Measurements from ENCODE around the gene PRMT3.
"Not testable (repeated sequence)": the region's sequence is repeated elsewhere in the genome, so short reads cannot be mapped to it uniquely, and the experiment has no call there.

Gene PRMT3

DNA sequence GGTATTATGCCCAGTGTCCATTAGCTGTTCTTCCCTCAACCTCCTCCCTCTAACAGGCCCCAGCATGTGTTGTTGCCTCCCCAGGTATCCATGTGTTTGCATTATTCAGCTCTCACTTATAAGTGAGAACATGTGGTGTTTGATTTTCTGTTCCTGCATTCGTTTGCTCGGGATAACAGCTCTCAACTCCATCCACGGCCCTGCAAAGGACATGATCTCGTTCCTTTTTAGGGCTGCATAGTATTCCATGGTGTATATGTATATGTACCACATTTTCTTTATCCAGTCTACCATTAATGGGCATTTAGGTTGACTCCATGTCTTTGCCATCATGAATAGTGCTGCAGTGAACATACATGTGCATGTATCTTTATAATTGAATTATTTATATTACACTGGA lies 82.8 kb downstream of the PRMT3 start:
- TF ChIP-seq, protein P1, sequence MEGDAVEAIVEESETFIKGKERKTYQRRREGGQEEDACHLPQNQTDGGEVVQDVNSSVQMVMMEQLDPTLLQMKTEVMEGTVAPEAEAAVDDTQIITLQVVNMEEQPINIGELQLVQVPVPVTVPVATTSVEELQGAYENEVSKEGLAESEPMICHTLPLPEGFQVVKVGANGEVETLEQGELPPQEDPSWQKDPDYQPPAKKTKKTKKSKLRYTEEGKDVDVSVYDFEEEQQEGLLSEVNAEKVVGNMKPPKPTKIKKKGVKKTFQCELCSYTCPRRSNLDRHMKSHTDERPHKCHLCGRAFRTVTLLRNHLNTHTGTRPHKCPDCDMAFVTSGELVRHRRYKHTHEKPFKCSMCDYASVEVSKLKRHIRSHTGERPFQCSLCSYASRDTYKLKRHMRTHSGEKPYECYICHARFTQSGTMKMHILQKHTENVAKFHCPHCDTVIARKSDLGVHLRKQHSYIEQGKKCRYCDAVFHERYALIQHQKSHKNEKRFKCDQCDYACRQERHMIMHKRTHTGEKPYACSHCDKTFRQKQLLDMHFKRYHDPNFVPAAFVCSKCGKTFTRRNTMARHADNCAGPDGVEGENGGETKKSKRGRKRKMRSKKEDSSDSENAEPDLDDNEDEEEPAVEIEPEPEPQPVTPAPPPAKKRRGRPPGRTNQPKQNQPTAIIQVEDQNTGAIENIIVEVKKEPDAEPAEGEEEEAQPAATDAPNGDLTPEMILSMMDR (IDR thresholded peaks at IDR 0.05; ENCODE audit: insufficient read depth, low read depth, low read length, missing control alignments) = no peak
- H3K4me3 ChIP-seq (ENCODE audit: low read length) = no peak overlapping the region
- DNase-seq (ENCODE audit: low read depth) = no peak

- not testable (repeated sequence) for DNase-seq (ENCODE audit: low read depth); H3K4me3 ChIP-seq (ENCODE audit: low read length)
These were observed 84.4 kb downstream of the PRMT3 start for GRCh38 chr11:20471929-20472328.

DNA sequence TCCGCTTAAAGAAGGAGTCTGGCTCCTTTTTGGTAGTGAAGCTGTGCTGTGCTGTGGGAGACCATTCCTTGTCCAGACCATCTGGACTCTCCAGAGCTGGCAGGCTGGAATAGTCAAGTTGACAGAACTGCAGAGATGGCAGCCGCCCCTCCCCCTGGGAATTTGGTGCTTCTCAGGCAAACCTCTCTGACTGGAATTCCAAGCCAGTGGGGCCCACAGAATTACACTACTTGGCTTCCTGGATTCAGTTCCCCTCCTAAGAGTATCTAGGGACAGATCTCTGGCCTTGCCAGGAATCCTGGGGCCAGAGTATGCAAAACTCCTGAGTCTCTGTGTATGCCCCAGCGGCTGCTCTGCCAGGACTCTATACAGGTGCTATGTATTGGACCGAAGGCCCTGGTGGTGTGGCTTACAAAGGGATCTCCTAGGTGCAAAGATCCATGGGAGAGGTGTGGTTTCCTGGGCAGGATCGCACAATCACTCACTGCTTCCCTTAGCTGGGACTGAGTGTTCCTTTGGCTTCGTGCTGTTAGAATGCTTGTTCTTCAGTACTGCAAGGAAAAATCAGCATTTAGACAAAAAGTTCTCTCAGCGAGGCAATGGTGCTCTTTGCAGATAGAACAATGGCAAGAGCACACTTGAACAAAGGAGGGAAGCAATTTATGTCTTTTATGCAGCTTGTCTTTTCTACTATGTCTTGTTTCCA lies 86.8 kb downstream of the PRMT3 start:
- H3K4me3 ChIP-seq (ENCODE audit: low read length) = peak overlapping the region; percentile 8
- DNase-seq (ENCODE audit: low read depth) = peak; percentile 24
- TF ChIP-seq, protein P1 (IDR thresholded peaks at IDR 0.05; ENCODE audit: insufficient read depth, low read depth, low read length, missing control alignments) = no peak

DNA sequence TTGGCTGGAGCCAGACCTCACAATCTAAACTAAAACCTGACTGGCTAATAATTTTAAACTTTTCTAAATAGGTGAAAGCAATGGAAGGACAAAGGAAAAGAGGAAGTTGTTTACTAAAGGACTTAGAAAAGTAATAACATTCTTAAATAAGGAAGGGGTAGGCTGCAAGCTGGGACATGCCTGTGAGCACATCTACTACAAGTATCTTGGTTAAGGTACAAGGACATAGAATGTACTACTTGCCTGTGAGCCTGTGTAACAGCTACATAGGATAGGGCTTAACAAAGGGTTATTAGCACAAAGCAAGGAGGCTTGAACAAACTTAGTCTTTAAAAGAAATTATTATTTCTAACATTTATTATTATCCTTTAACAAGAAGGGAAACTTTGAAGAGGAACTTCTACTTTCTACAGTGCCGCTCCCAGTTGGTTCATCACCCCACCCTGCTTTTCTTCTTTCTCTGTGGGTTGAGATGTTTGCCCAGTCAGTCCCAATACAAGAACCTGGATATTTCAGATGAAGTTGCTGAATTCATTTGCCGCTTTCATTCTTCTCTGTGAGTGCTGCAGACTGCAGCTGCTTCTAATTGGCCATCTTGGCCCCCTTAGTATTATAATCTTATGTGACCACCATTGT lies 87.5 kb downstream of the PRMT3 start:
- peak; percentile 63 for DNase-seq (ENCODE audit: low read depth)
- TF ChIP-seq, protein P1 (IDR thresholded peaks at IDR 0.05; ENCODE audit: insufficient read depth, low read depth, low read length, missing control alignments) = no peak
- no peak overlapping the region for H3K4me3 ChIP-seq (ENCODE audit: low read length)

DNA sequence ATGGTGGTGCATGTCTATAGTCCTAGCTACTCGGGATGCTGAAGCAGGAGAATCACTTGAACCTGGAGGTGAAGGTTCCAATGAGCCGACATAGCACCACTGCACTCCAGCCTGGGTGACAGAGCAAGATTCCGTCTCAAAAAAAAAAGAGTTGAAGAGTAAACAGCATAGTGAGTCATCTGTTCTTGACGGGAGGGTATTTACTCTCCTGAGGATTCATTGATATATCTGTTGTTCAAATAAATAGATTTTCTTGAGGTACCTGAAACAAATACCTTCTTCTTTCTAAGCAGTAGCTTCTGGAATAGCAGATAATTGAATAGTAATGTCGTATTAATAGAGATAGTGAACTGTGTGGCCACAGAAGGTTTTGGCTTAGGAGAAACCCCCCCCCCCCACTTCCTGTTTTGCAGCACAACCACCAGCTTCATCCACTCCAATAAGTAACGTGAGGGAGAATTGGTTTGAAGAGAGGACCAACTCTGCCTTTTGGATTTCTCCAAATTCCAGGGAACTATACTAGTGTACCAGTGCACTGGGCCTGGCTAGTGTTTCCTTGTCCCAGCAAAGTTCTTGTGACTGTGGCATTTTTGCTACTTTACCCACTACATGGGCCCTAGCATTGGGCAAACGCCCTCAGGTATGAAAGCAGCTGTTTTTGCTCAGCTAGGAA lies 90.0 kb downstream of the PRMT3 start:
- TF ChIP-seq, protein P1 (IDR thresholded peaks at IDR 0.05; ENCODE audit: insufficient read depth, low read depth, low read length, missing control alignments) = no peak
- no peak overlapping the region for H3K4me3 ChIP-seq (ENCODE audit: low read length)
- DNase-seq (ENCODE audit: low read depth) = peak; percentile 20

- no peak for DNase-seq (ENCODE audit: low read depth)
- TF ChIP-seq, protein P1 (IDR thresholded peaks at IDR 0.05; ENCODE audit: insufficient read depth, low read depth, low read length, missing control alignments) = no peak
These were observed 92.0 kb downstream of the PRMT3 start for GRCh38 chr11:20479513-20479912.

GRCh38 chr11:20483931-20484330 lies 96.4 kb downstream of the PRMT3 start:
- TF ChIP-seq, protein P1 (IDR thresholded peaks at IDR 0.05; ENCODE audit: insufficient read depth, low read depth, low read length, missing control alignments) = no peak
- no peak overlapping the region for H3K4me3 ChIP-seq (ENCODE audit: low read length)

More at GRCh38 chr11:20479513-20479912, 92.0 kb downstream of the PRMT3 start:
- no peak overlapping the region for H3K4me3 ChIP-seq (ENCODE audit: low read length)

DNA sequence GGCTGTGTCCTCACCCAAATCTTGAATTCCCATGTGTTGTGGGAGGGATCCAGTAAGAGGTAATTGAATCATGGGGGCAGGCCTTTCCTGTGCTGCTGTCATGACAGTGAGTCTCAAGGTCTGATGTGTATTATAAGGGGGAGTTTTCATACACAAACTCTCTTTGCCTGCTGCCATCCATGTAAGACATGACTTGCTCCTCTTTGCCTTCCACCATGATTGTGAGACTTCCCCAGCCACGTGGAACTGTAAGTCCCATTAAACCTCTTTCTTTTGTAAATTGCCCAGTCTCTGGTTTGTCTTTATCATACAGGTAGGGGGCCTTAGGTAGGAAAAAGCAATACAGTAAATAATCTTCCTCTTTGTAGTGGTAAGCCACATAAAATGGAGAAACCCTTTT lies 96.9 kb downstream of the PRMT3 start:
- not testable (repeated sequence) for H3K4me3 ChIP-seq (ENCODE audit: low read length); DNase-seq (ENCODE audit: low read depth)

More at GRCh38 chr11:20483931-20484330, 96.4 kb downstream of the PRMT3 start:
- DNase-seq (ENCODE audit: low read depth) = peak; percentile 88

Measured in epithelial cell of esophagus (primary cell).